DND-41 (cell line): Measurements from ENCODE around the gene SYNJ1.
"Not testable (repeated sequence)": the region's sequence is repeated elsewhere in the genome, so short reads cannot be mapped to it uniquely, and the experiment has no call there.

ENCODE experiments used
- CTCF ChIP-seq: IDR thresholded peaks from 2 replicates; pipeline ENCODE4 v1.5.1; 2012; ENCODE audit warnings: borderline replicate concordance, low read length, moderate library complexity, mild to moderate bottlenecking; ENCODE audit not compliant: poor library complexity, severe bottlenecking; ENCODE audit errors: extremely low read depth
- EZH2 ChIP-seq: IDR thresholded peaks from 3 replicates; pipeline ENCODE4 v1.6.1; 2012; ENCODE audit warnings: borderline replicate concordance, low read depth, mild to moderate bottlenecking, moderate library complexity, low read length, inconsistent platforms; ENCODE audit not compliant: severe bottlenecking

GRCh38 chr21:32618218-32618617, 109.6 kb downstream of the SYNJ1 start:
- not testable (repeated sequence) for TF ChIP-seq CTCF, EZH2
